ENCODE data around the gene IFI35.

GRCh38 chr17:43006639-43007551, at the start of gene IFI35:
- TF ChIP-seq CTCF (conservative IDR thresholded peaks at IDR 0.05 in 1 of 2, IDR thresholded peaks at IDR 0.05 in 1 of 2; ENCODE audit: low read depth in 1 of 2, low read length in 2 of 2) (peak in 1 of 2 donors; percentile 27), EZH2 (IDR thresholded peaks at IDR 0.05; ENCODE audit: low read length, missing control alignments) (no peak)

Data from fibroblast of lung (primary cell).